AG04450 (cell line): ENCODE data around the gene SLCO2A1. TPM values are rescaled to one million over a fixed set of nuclear protein-coding genes. Genes with fewer than 3 reads are reported as not detected.

Experiments
- CTCF ChIA-PET: fragments of 300-600, 350-600 bp; formaldehyde crosslinking; extraction: SDS; loops from one replicate; lab custom pipeline; 2022; ENCODE audit warnings: antibody characterized with exemption, inconsistent platforms; lab: Charles Lee
- POLR2A ChIA-PET: fragments of 350-600 bp; formaldehyde crosslinking; extraction: SDS; loops from one replicate; lab custom pipeline; 2021; ENCODE audit warnings: antibody characterized with exemption, inconsistent platforms; lab: Yijun Ruan, JAX
- DNase-seq: peaks from one replicate; pipeline ENCODE4 v3.0.0-alpha.2; 2011; ENCODE audit warnings: low read depth, low spot score
- H3K27ac ChIP-seq: one replicate; pipeline ENCODE4 v1.5.1; 2012; ENCODE audit warnings: low read depth, low read length, control low read depth
- H3K27me3 ChIP-seq: one replicate; pipeline ENCODE4 v1.6.0; 2012; ENCODE audit warnings: low read length; ENCODE audit not compliant: control insufficient read depth, insufficient read depth
- H3K4me3 ChIP-seq: 2 replicates; pipeline ENCODE4 v1.5.1; 2011; ENCODE audit warnings: mild to moderate bottlenecking, low read depth, low read length, control low read depth
- H3K9me3 ChIP-seq: 2 replicates; pipeline ENCODE4 v1.5.1; 2012; ENCODE audit warnings: low read length; ENCODE audit not compliant: control insufficient read depth, insufficient read depth
- CTCF ChIP-seq: IDR thresholded peaks from 2 replicates; pipeline ENCODE4 v1.5.1; 2011; ENCODE audit warnings: low read depth, low read length, control low read depth, inconsistent platforms
- polyA plus RNA-seq: library from polyadenylated mRNA; depleted of rRNA; stranded (reverse); fragments of >200 nt; gene quantifications from 2 replicates; pipeline ENCODE4 v1.2.3, GENCODE V29; 2011

The SLCO2A1 gene
- polyA plus RNA-seq, 1 experiment: 1.6 TPM

GRCh38 chr3:133928136-133928893, 101.4 kb downstream of the SLCO2A1 start:
- CTCF ChIA-PET: interaction anchor here (0.5 to 7.8 kb wide), 17 partner anchors 9 to 440 kb away, joined by 3 to 227 read pairs (median 4); no protein-coding TSS in a partner anchor
- no peak overlapping the region; the same call in 1 of the 2 replicates for H3K4me3 ChIP-seq

DNA sequence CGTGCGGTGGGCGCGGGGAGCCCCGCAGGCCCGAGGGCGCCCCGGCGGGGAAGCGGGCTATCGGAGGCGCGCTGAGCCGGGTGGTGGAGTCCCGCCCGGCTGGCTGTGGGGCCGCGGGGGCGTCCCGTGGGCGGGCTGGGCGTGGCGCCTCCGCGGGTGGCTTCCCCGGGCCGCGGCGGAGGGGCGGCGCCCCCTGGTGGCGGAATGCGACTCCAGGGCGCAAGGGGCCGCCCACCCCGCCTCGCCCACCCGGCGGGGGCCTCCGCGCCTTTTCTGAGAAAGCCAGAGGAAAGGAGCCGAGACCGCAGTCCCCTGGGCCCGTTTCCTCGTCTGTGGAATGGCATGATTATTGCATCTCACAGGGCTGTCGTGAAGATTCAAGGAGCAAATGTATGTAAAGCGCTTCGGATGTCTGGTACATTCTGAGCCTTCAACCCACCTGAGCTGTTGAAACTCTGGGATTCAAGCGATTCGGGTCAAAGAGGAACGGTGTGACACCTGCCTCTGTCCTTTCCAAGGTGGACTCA, 102.1 kb downstream of the SLCO2A1 start:
- DNase-seq: no peak
- Histone ChIP-seq H3K4me3 (peak overlapping the region; percentile 56), H3K27ac (no peak overlapping the region), H3K27me3 (no peaks in the 10 kb centered on the region), H3K9me3 (no peaks in the 10 kb centered on the region)
- TF ChIP-seq CTCF: peak; percentile 55
- ChIA-PET CTCF (interaction anchor here (0.5 to 7.8 kb wide), 14 partner anchors 8 to 328 kb away, joined by 3 to 227 read pairs (median 4); no protein-coding TSS in a partner anchor), POLR2A (no interaction called here)

More at GRCh38 chr3:133928136-133928893, 101.4 kb downstream of the SLCO2A1 start:
- DNase-seq: no peak
- H3K27me3 ChIP-seq: no peaks in the 10 kb centered on the region
- no peaks in the 10 kb centered on the region for H3K9me3 ChIP-seq
- POLR2A ChIA-PET: no interaction called here
- TF ChIP-seq CTCF: no peak
- H3K27ac ChIP-seq: no peak overlapping the region

GRCh38 chr3:133926736-133927539, 102.8 kb downstream of the SLCO2A1 start:
- TF ChIP-seq CTCF: 0 out of 2 replicates have a peak, but pooled peaks have one; percentile 16
- no peaks in the 10 kb centered on the region for H3K27me3 ChIP-seq
- H3K9me3 ChIP-seq: no peaks in the 10 kb centered on the region
- H3K27ac ChIP-seq: no peak overlapping the region
- peak overlapping the region; percentile 56 for H3K4me3 ChIP-seq
- no peak for DNase-seq
- POLR2A ChIA-PET: no interaction called here
- CTCF ChIA-PET: interaction anchor here (0.6 to 7.8 kb wide), 10 partner anchors 10 to 1196 kb away, joined by 3 to 227 read pairs (median 4); no protein-coding TSS in a partner anchor

- Histone ChIP-seq H3K27me3 (no peaks in the 10 kb centered on the region), H3K4me3 (no peak overlapping the region), H3K27ac (no peak overlapping the region), H3K9me3 (no peaks in the 10 kb centered on the region)
- ChIA-PET CTCF (interaction anchor here (0.6 to 2.7 kb wide), 9 partner anchors 109 to 1195 kb away, joined by 3 to 18 read pairs (median 3); no protein-coding TSS in a partner anchor), POLR2A (no interaction called here)
- DNase-seq: no peak
- no peak for TF ChIP-seq CTCF
Observed at GRCh38 chr3:133925960-133926735, 103.6 kb downstream of the SLCO2A1 start.
